Measurements from ENCODE around the gene GPR148. TPM values are rescaled to one million over a fixed set of nuclear protein-coding genes. Genes with fewer than 3 reads are reported as not detected.
"Not testable (repeated sequence)": the region's sequence is repeated elsewhere in the genome, so short reads cannot be mapped to it uniquely, and the experiment has no call there.

The GPR148 gene, protein sequence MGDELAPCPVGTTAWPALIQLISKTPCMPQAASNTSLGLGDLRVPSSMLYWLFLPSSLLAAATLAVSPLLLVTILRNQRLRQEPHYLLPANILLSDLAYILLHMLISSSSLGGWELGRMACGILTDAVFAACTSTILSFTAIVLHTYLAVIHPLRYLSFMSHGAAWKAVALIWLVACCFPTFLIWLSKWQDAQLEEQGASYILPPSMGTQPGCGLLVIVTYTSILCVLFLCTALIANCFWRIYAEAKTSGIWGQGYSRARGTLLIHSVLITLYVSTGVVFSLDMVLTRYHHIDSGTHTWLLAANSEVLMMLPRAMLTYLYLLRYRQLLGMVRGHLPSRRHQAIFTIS
- total RNA-seq (2021), result not detected in 2 replicates
- long read RNA-seq, result 0 reads

- no peak within 1 kb of the TSS for H3K9ac ChIP-seq (ENCODE audit: extremely low read depth, insufficient read length, low read length)
- H3K14ac ChIP-seq (ENCODE audit: insufficient read depth, low read length), result no peak within 1 kb of the TSS; the same call in 1 of the 2 replicates
- H3K4me1 ChIP-seq (ENCODE audit: insufficient read depth, low read length), result no peaks in the 10 kb centered on the region
- H4K8ac ChIP-seq (replicated peaks; ENCODE audit: insufficient read length, low read depth, low read length), result no peak within 1 kb of the TSS
- peaks cover 13% of the 10 kb centered on the region for H3K23me2 ChIP-seq (ENCODE audit: insufficient read length, low read depth, low read length, poor library complexity, severe bottlenecking)
- H3K56ac ChIP-seq (ENCODE audit: insufficient read length, low read depth, low read length), result no peak within 1 kb of the TSS
- H3K9me3 ChIP-seq (ENCODE audit: control insufficient read depth, low read depth, low read length), result no peaks in the 10 kb centered on the region
- Mint-ChIP-seq H3K36me3 (ENCODE audit: insufficient read depth in 1 of 3, low read depth in 3 of 3) (no peaks in the 10 kb centered on the region), H3K27ac (no peak within 1 kb of the TSS; a peak in 1 of 7 replicates), H3K27me3 (ENCODE audit: low read depth) (peaks cover 26% of the 10 kb centered on the region), H3K4me3 (peak within 1 kb of the TSS; percentile 72 to 78; a peak in 4 of 5 replicates), H3K9me3 (no peaks in the 10 kb centered on the region), H3K4me1 (peaks cover 6% of the 10 kb centered on the region in 2 experiments)
- no peak within 1 kb of the TSS for H3K23ac ChIP-seq (ENCODE audit: insufficient read length, low read depth, low read length)
- H2BK20ac ChIP-seq (ENCODE audit: low read depth, low read length, poor library complexity, severe bottlenecking), result no peak within 1 kb of the TSS
- H4K5ac ChIP-seq (ENCODE audit: insufficient read length, low read depth, low read length), result no peak within 1 kb of the TSS
- DNase-seq, result no peak
- no peak within 1 kb of the TSS for H2AK5ac ChIP-seq (ENCODE audit: insufficient read length, low read length)
- WGBS (ENCODE audit: extremely low coverage, insufficient read length, low lambda C conversion rate), result no CpG with 5 or more reads among the region's 8 CpGs
- H2BK12ac ChIP-seq (ENCODE audit: insufficient read length, low read depth, low read length), result no peak within 1 kb of the TSS
- no peak within 1 kb of the TSS for H2BK5ac ChIP-seq (ENCODE audit: insufficient read length, low read length)
- no peak within 1 kb of the TSS for H3T11ph ChIP-seq (ENCODE audit: low read length)
- H3K4ac ChIP-seq (ENCODE audit: low read depth, low read length), result no peak within 1 kb of the TSS
- H2AFZ ChIP-seq (ENCODE audit: low read length), result no peak within 1 kb of the TSS
- no peaks in the 10 kb centered on the region for H3K79me2 ChIP-seq (ENCODE audit: insufficient read depth, low read length)
- peak within 1 kb of the TSS; percentile 67 for H3K4me2 ChIP-seq (ENCODE audit: insufficient read depth, insufficient read length, low read length)
- peaks cover 3% of the 10 kb centered on the region; the same call in 1 of the 2 replicates for H3K27me3 ChIP-seq (ENCODE audit: insufficient read depth, low read length)
- no peak within 1 kb of the TSS for H3K27ac ChIP-seq (ENCODE audit: insufficient read length, low read depth, low read length)
- H4K91ac ChIP-seq (ENCODE audit: insufficient read length, low read depth, low read length), result no peak within 1 kb of the TSS
- H3K79me1 ChIP-seq (ENCODE audit: insufficient read depth, low read depth, low read length, poor library complexity, severe bottlenecking), result no peaks in the 10 kb centered on the region
- H2BK15ac ChIP-seq (ENCODE audit: low read depth, low read length), result no peak within 1 kb of the TSS
- H2BK120ac ChIP-seq (ENCODE audit: low read depth, low read length, poor library complexity, severe bottlenecking), result no peak within 1 kb of the TSS
- no peak within 1 kb of the TSS for H3K18ac ChIP-seq (ENCODE audit: insufficient read length, low read depth, low read length)
- no peaks in the 10 kb centered on the region for H4K20me1 ChIP-seq (ENCODE audit: control insufficient read depth, insufficient read depth, insufficient read length)
- TF ChIP-seq, protein P1, sequence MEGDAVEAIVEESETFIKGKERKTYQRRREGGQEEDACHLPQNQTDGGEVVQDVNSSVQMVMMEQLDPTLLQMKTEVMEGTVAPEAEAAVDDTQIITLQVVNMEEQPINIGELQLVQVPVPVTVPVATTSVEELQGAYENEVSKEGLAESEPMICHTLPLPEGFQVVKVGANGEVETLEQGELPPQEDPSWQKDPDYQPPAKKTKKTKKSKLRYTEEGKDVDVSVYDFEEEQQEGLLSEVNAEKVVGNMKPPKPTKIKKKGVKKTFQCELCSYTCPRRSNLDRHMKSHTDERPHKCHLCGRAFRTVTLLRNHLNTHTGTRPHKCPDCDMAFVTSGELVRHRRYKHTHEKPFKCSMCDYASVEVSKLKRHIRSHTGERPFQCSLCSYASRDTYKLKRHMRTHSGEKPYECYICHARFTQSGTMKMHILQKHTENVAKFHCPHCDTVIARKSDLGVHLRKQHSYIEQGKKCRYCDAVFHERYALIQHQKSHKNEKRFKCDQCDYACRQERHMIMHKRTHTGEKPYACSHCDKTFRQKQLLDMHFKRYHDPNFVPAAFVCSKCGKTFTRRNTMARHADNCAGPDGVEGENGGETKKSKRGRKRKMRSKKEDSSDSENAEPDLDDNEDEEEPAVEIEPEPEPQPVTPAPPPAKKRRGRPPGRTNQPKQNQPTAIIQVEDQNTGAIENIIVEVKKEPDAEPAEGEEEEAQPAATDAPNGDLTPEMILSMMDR (conservative IDR thresholded peaks at IDR 0.05), result no peak
These were observed at the start of gene GPR148 for GRCh38 chr2:130728549-130729316. GPR148 (plus strand) TSS chr2:130729070; CDS start chr2:130729152, 82 bp downstream.

- not testable (repeated sequence) for H2BK20ac ChIP-seq (ENCODE audit: low read depth, low read length, poor library complexity, severe bottlenecking); H3K4me1 ChIP-seq (ENCODE audit: insufficient read depth, low read length); H2BK120ac ChIP-seq (ENCODE audit: low read depth, low read length, poor library complexity, severe bottlenecking); H2BK5ac ChIP-seq (ENCODE audit: insufficient read length, low read length); H3K9me3 ChIP-seq (ENCODE audit: control insufficient read depth, low read depth, low read length); H3K4me3 Mint-ChIP-seq; H3K56ac ChIP-seq (ENCODE audit: insufficient read length, low read depth, low read length); H3K14ac ChIP-seq (ENCODE audit: insufficient read depth, low read length); H4K8ac ChIP-seq (replicated peaks; ENCODE audit: insufficient read length, low read depth, low read length); H3K27ac Mint-ChIP-seq; H3K9me3 Mint-ChIP-seq; H4K20me1 ChIP-seq (ENCODE audit: control insufficient read depth, insufficient read depth, insufficient read length); H3K27ac ChIP-seq (ENCODE audit: insufficient read length, low read depth, low read length); H2AFZ ChIP-seq (ENCODE audit: low read length); H4K91ac ChIP-seq (ENCODE audit: insufficient read length, low read depth, low read length); H4K5ac ChIP-seq (ENCODE audit: insufficient read length, low read depth, low read length); H3K4me2 ChIP-seq (ENCODE audit: insufficient read depth, insufficient read length, low read length); H3K4ac ChIP-seq (ENCODE audit: low read depth, low read length); H2BK12ac ChIP-seq (ENCODE audit: insufficient read length, low read depth, low read length); H3K9ac ChIP-seq (ENCODE audit: extremely low read depth, insufficient read length, low read length); H3K27me3 ChIP-seq (ENCODE audit: insufficient read depth, low read length); H3K23ac ChIP-seq (ENCODE audit: insufficient read length, low read depth, low read length); H3K4me1 Mint-ChIP-seq; H2BK15ac ChIP-seq (ENCODE audit: low read depth, low read length); H3K79me1 ChIP-seq (ENCODE audit: insufficient read depth, low read depth, low read length, poor library complexity, severe bottlenecking); H3K27me3 Mint-ChIP-seq (ENCODE audit: low read depth); H3K79me2 ChIP-seq (ENCODE audit: insufficient read depth, low read length); H3K36me3 Mint-ChIP-seq (ENCODE audit: insufficient read depth in 1 of 3, low read depth in 3 of 3); H2AK5ac ChIP-seq (ENCODE audit: insufficient read length, low read length); H3K23me2 ChIP-seq (ENCODE audit: insufficient read length, low read depth, low read length, poor library complexity, severe bottlenecking); H3T11ph ChIP-seq (ENCODE audit: low read length); H3K18ac ChIP-seq (ENCODE audit: insufficient read length, low read depth, low read length)
- DNase-seq, result peak; percentile 9
- no CpG with 5 or more reads among the region's 35 CpGs for WGBS (ENCODE audit: extremely low coverage, insufficient read length, low lambda C conversion rate)
These were observed 36.7 kb upstream of the GPR148 start for GRCh38 chr2:130692041-130692770.

Measured in H9 (cell line).